Heart left ventricle (tissue), 13 donors: ENCODE data around the gene NOTUM.

ENCODE experiments used
- CTCF ChIP-seq, 12 donors: fragments of 200-600 bp; sonication (generic) in 4 of 12; IDR thresholded peaks; one replicate each; pipeline versions ENCODE4 v1.5.0 to v1.8.0; 2018 to 2022; ENCODE audit warnings: antibody characterized with exemption in 12 of 12, mild to moderate bottlenecking in 5 of 12
- POLR2A ChIP-seq, 2 donors: fragments of 450-650 bp; IDR thresholded peaks; one replicate each; pipeline ENCODE4 v1.6.1; 2017; ENCODE audit warnings: antibody characterized with exemption in 2 of 2, mild to moderate bottlenecking in 2 of 2, moderate library complexity in 2 of 2
- donor health status: ischemic (EF 13 %, LVEDD 7.1; RV severe dilation, severe dysfunction).
- donor health status: DM: no; HTN: yes; CAD: no.
- donor health status: DM: no; HTN: no; CAD: no.
- donor health status: ischemic (EF 25% LVEDD 6.9; RV normal size, moderate dysfunction).
- donor health status: ischemic (EF 25% LVEDD 5.7; RV mildly dilated, moderate dysfunction).
- donor health status: ischemic (EF 35%, LVEDD 5.7; RV mildly dilated, moderate dysfunction).
- donor health status: nonischemic (EF 11% LVEDD 7.7; RV severe dilation, severe dysfunction).
- donor health status: DM: yes; HTN: yes; CAD: no.
- donor health status: PGD.
- donor health status: ischemic (EF 29% LVEDD 5.4; RV normal size, mild dysfunction).
- donor health status: nonischemic (EF 23%, LVEDD 6.1; RV moderate dilation, normal function).

- TF ChIP-seq CTCF (IDR thresholded peaks at IDR 0.05) = no peak
- TF ChIP-seq POLR2A (IDR thresholded peaks at IDR 0.05) = no peak
Measured at GRCh38 chr17:81907219-81908145, 53.5 kb downstream of the NOTUM start.
